Hepatocyte (in vitro differentiated cells): Measurements from ENCODE around the gene TBPL1. TPM values are rescaled to one million over a fixed set of nuclear protein-coding genes. Genes with fewer than 3 reads are reported as not detected.

Source experiments
- DNase-seq: peaks from one replicate; pipeline ENCODE4 v3.0.0-alpha.2; 2016; ENCODE audit warnings: low spot score
- H2AFZ ChIP-seq: fragments of 200-600 bp; sonication (generic); 2 replicates; pipeline ENCODE4 v1.6.0; 2016; ENCODE audit warnings: antibody characterized with exemption, mild to moderate bottlenecking
- H3K27ac ChIP-seq: fragments of 200-600 bp; sonication (generic); 2 replicates; pipeline ENCODE4 v1.5.1; 2016; ENCODE audit warnings: mild to moderate bottlenecking
- H3K27me3 ChIP-seq: fragments of 200-600 bp; sonication (generic); 2 replicates; pipeline ENCODE4 v1.6.1; 2016
- H3K36me3 ChIP-seq: fragments of 200-600 bp; sonication (generic); replicated peaks from 2 replicates; pipeline ENCODE4 v1.5.1; 2016; ENCODE audit warnings: low read depth; ENCODE audit not compliant: insufficient read depth
- H3K4me1 ChIP-seq: fragments of 200-600 bp; sonication (generic); 2 replicates; pipeline ENCODE4 v1.5.1; 2016; ENCODE audit warnings: mild to moderate bottlenecking, moderate library complexity; ENCODE audit not compliant: insufficient read depth
- H3K4me2 ChIP-seq: fragments of 200-600 bp; sonication (generic); 2 replicates; pipeline ENCODE4 v1.6.0; 2016
- H3K4me3 ChIP-seq: fragments of 200-600 bp; sonication (generic); 2 replicates; pipeline ENCODE4 v1.5.1; 2016; ENCODE audit warnings: mild to moderate bottlenecking
- H3K79me2 ChIP-seq: fragments of 200-600 bp; sonication (generic); 2 replicates; pipeline ENCODE4 v1.6.0; 2017; ENCODE audit warnings: mild to moderate bottlenecking
- H3K9me2 ChIP-seq: fragments of 200-600 bp; sonication (generic); replicated peaks from 2 replicates; pipeline ENCODE4 v1.6.0; 2017; ENCODE audit warnings: mild to moderate bottlenecking; ENCODE audit not compliant: insufficient read depth
- H3K9me3 ChIP-seq: fragments of 200-600 bp; sonication (generic); 2 replicates; pipeline ENCODE4 v1.5.1; 2016; ENCODE audit warnings: low read depth, mild to moderate bottlenecking
- H4K20me1 ChIP-seq: fragments of 200-600 bp; sonication (generic); 2 replicates; pipeline ENCODE4 v1.6.0; 2016; ENCODE audit warnings: mild to moderate bottlenecking; ENCODE audit not compliant: insufficient read depth, poor library complexity, severe bottlenecking
- CTCF ChIP-seq: fragments of 200-600 bp; sonication (generic); IDR thresholded peaks from 2 replicates; pipeline ENCODE4 v1.5.1; 2016; ENCODE audit warnings: antibody characterized with exemption, mild to moderate bottlenecking; ENCODE audit not compliant: poor library complexity
- EZH2 ChIP-seq: fragments of 200-600 bp; sonication (generic); IDR thresholded peaks from 2 replicates; pipeline ENCODE4 v1.6.1; 2016; ENCODE audit warnings: antibody characterized with exemption, mild to moderate bottlenecking, borderline replicate concordance
- EZH2phosphoT487 ChIP-seq: fragments of 200-600 bp; sonication (generic); IDR thresholded peaks from one replicate; pipeline ENCODE4 v1.6.1; 2018; ENCODE audit warnings: antibody characterized with exemption, mild to moderate bottlenecking, low read depth, moderate library complexity; ENCODE audit not compliant: unreplicated experiment, severe bottlenecking
- WGBS: methylation state at CpG from one replicate; pipeline ENCODE4 v1.1.6; 2016; ENCODE audit warnings: low lambda C conversion rate; ENCODE audit errors: missing lambda C conversion rate; 5-methylcytosine and 5-hydroxymethylcytosine counted together
- polyA plus RNA-seq: library from polyadenylated mRNA; unstranded; fragments of >200 nt; fragmentation: Nextera tagmentation; extraction: Ambion mirVana; gene quantifications from 2 replicates; pipeline ENCODE4 v1.2.1, GENCODE V29; 2016
- total RNA-seq: library from RNA; depleted of rRNA; stranded (reverse); fragments of >200 nt; gene quantifications from 2 replicates; pipeline ENCODE4 v1.2.3, GENCODE V29; 2014

TBPL1 gene
- total and polyA plus RNA-seq, 2 experiments from 2014 or later = 26.2 to 36.8 TPM

GRCh38 chr6:134015719-134016557 is 62.9 kb downstream of the TBPL1 start:
- H4K20me1 ChIP-seq = no peaks in the 10 kb centered on the region
- peaks cover 9% of the 10 kb centered on the region for H3K4me1 ChIP-seq
- no peaks in the 10 kb centered on the region for H3K27me3 ChIP-seq
- H3K9me3 ChIP-seq = no peaks in the 10 kb centered on the region
- no peak for DNase-seq
- H3K4me3 ChIP-seq = no peak overlapping the region
- H3K27ac ChIP-seq = no peak overlapping the region
- H3K4me2 ChIP-seq = no peak overlapping the region
- H3K9me2 ChIP-seq = no peaks in the 10 kb centered on the region
- no peaks in the 10 kb centered on the region for H3K36me3 ChIP-seq
- H2AFZ ChIP-seq = no peak overlapping the region
- TF ChIP-seq EZH2 = no peak
- no peak for TF ChIP-seq CTCF
- no peak for TF ChIP-seq EZH2phosphoT487
- 56% methylated on average over 5 of the region's 5 CpGs for WGBS
- H3K79me2 ChIP-seq = no peaks in the 10 kb centered on the region

GRCh38 chr6:134016558-134016814 is 63.5 kb downstream of the TBPL1 start:
- Histone ChIP-seq H3K4me1 (peaks cover 9% of the 10 kb centered on the region), H3K36me3 (no peaks in the 10 kb centered on the region), H3K4me2 (no peak overlapping the region), H4K20me1 (no peaks in the 10 kb centered on the region), H2AFZ (no peak overlapping the region), H3K27ac (no peak overlapping the region), H3K9me2 (no peaks in the 10 kb centered on the region), H3K4me3 (no peak overlapping the region), H3K9me3 (no peaks in the 10 kb centered on the region), H3K27me3 (no peaks in the 10 kb centered on the region), H3K79me2 (no peaks in the 10 kb centered on the region)
- no peak for DNase-seq
- TF ChIP-seq EZH2phosphoT487 (no peak), CTCF (no peak), EZH2 (no peak)

GRCh38 chr6:134020071-134020470 is 67.0 kb downstream of the TBPL1 start:
- no peak overlapping the region for H3K4me3 ChIP-seq
- DNase-seq = no peak
- H3K36me3 ChIP-seq = no peaks in the 10 kb centered on the region
- peaks cover 9% of the 10 kb centered on the region for H3K4me1 ChIP-seq
- H3K27me3 ChIP-seq = no peaks in the 10 kb centered on the region
- H3K9me2 ChIP-seq = no peaks in the 10 kb centered on the region
- no peaks in the 10 kb centered on the region for H3K79me2 ChIP-seq
- no peaks in the 10 kb centered on the region for H4K20me1 ChIP-seq
- WGBS = 68% methylated on average over 1 of the region's 1 CpG
- no peak overlapping the region for H3K4me2 ChIP-seq
- H3K27ac ChIP-seq = no peak overlapping the region
- no peak overlapping the region for H2AFZ ChIP-seq
- H3K9me3 ChIP-seq = no peaks in the 10 kb centered on the region
- no peak for TF ChIP-seq EZH2
- no peak for TF ChIP-seq EZH2phosphoT487
- no peak for TF ChIP-seq CTCF

- H3K4me3 ChIP-seq = no peak overlapping the region
- no peak for DNase-seq
- H3K4me2 ChIP-seq = no peak overlapping the region
- no peaks in the 10 kb centered on the region for H3K27me3 ChIP-seq
- no peaks in the 10 kb centered on the region for H3K9me2 ChIP-seq
- WGBS = 59% methylated on average over 4 of the region's 4 CpGs
- H2AFZ ChIP-seq = no peak overlapping the region
- H3K4me1 ChIP-seq = peaks cover 5% of the 10 kb centered on the region
- H3K36me3 ChIP-seq = no peaks in the 10 kb centered on the region
- H3K27ac ChIP-seq = no peak overlapping the region
- H3K9me3 ChIP-seq = no peaks in the 10 kb centered on the region
- H4K20me1 ChIP-seq = no peaks in the 10 kb centered on the region
- TF ChIP-seq EZH2 = no peak
- TF ChIP-seq EZH2phosphoT487 = no peak
- TF ChIP-seq CTCF = no peak
- no peaks in the 10 kb centered on the region for H3K79me2 ChIP-seq
Measured at GRCh38 chr6:134020543-134020942, 67.5 kb downstream of the TBPL1 start.
